T-helper 2 cell treated with Interferon-gamma antibody and Interleukin-4, amounts not matched to agents 5 μg/mL and 100 μg/mL, for 36 hours (primary cell): ENCODE data around the gene ATP8B1.

Experiments used
- DNase-seq: peaks from one replicate; pipeline ENCODE4 v3.0.0; 2021; ENCODE audit warnings: low spot score
- H3K27ac Mint-ChIP-seq: one replicate; pipeline ENCODE4 v1.8.0; 2021; ENCODE audit warnings: mild to moderate bottlenecking, mixed read lengths
- H3K27me3 Mint-ChIP-seq: one replicate; pipeline ENCODE4 v1.8.0; 2021; ENCODE audit warnings: low read depth, mixed read lengths
- H3K36me3 Mint-ChIP-seq: one replicate; pipeline ENCODE4 v1.8.0; 2021; ENCODE audit warnings: low read depth, mixed read lengths
- H3K4me1 Mint-ChIP-seq: one replicate; pipeline ENCODE4 v1.8.0; 2021; ENCODE audit warnings: low read depth, mixed read lengths
- H3K4me3 Mint-ChIP-seq: one replicate; pipeline ENCODE4 v1.8.0; 2022; ENCODE audit warnings: mild to moderate bottlenecking, moderate library complexity, mixed read lengths
- H3K9me3 Mint-ChIP-seq: one replicate; pipeline ENCODE4 v1.8.0; 2021; ENCODE audit warnings: mixed read lengths

Gene ATP8B1

DNA sequence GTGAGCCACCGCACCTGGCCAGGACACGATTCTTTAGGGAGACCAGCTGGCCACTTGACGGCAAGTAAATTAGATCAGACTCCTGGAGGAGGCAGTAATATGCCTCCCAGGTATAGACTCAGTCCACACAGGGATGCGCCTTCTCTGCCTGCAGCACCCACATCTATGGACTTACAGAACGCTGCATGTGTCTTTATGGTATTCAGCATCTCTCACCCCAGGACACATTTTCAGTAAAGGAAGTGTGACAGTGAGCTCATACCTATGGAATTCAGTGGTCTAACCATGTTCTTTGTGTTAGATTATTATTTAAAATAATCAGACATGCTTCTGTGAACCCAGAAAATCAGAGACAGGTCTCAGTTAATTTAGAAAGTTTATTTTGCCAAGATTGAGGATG is 175.6 kb downstream of the ATP8B1 start:
- Mint-ChIP-seq H3K4me3 (no peak overlapping the region), H3K9me3 (no peaks in the 10 kb centered on the region), H3K27me3 (no peaks in the 10 kb centered on the region), H3K27ac (no peak overlapping the region), H3K36me3 (peaks cover 8% of the 10 kb centered on the region), H3K4me1 (peaks cover 8% of the 10 kb centered on the region)
- no peak for DNase-seq

DNA sequence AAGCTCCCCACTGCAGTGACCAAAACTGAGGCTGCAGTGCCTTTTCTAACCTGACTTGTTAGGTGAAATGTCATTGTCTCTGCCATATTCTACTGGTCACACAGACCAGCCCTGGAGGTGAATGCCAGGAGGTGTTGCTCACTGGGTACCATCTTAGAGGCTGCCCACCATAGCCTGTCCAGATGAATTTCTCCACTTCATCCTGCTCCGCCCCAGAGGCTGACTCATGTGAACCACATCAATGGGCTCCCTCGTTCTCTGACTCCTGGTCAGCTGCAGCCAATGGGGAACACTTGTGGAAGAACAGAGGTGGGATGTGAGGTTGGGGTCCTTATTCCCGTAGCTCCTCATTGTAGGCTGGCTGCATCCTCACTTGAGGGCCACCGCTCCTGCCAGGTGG is 178.1 kb downstream of the ATP8B1 start:
- H3K36me3 Mint-ChIP-seq, result peaks cover 10% of the 10 kb centered on the region
- no peak overlapping the region for H3K27ac Mint-ChIP-seq
- no peak overlapping the region for H3K4me3 Mint-ChIP-seq
- peaks cover 7% of the 10 kb centered on the region for H3K4me1 Mint-ChIP-seq
- H3K9me3 Mint-ChIP-seq, result no peaks in the 10 kb centered on the region
- DNase-seq, result no peak
- no peaks in the 10 kb centered on the region for H3K27me3 Mint-ChIP-seq

DNA sequence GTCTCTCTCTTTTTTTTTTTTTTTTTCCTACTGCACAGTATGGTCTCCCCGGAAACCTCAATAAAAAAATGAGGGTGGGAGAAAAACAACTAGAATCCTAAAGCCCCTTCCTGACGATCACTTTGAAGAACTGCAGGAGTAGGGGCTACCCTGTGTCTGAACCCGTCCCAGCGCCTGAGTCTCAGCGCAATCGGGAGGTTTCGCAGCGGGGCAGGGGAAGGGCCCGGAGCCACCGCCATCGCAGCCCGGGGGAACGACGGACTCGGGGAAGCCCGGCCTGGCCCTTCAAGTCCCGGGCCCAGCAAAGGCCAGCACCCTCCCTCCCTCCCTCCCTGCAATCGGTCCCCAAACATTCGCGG is 181.9 kb downstream of the ATP8B1 start:
- Mint-ChIP-seq H3K9me3 (no peaks in the 10 kb centered on the region), H3K36me3 (peaks cover 20% of the 10 kb centered on the region), H3K4me3 (peak overlapping the region; percentile 98), H3K27ac (peak overlapping the region; percentile 99), H3K27me3 (no peaks in the 10 kb centered on the region), H3K4me1 (peaks cover 17% of the 10 kb centered on the region)
- DNase-seq, result no peak

DNA sequence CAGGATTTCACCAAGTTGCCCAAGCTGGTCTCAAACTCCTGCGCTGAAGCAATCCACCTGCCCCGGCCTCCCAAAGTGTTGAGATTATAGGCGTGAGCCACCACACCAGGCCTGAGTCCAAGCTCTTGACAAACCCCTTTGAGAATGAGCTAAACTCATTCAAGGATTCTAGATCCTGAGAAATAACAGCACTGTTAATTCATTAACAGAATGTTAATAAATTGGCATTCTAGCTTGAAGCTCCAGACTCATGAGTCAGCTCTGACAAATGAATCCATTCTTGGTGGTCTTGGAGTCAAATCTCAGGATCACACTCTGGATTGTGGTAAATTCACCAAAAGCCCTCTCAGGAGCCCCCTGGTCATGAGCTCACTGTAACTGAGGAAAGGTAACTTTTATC is 183.2 kb downstream of the ATP8B1 start:
- Mint-ChIP-seq H3K9me3 (no peaks in the 10 kb centered on the region), H3K4me3 (peak overlapping the region; percentile 98), H3K27me3 (no peaks in the 10 kb centered on the region), H3K36me3 (peaks cover 25% of the 10 kb centered on the region), H3K27ac (peak overlapping the region; percentile 99), H3K4me1 (peaks cover 17% of the 10 kb centered on the region)
- DNase-seq, result no peak

DNA sequence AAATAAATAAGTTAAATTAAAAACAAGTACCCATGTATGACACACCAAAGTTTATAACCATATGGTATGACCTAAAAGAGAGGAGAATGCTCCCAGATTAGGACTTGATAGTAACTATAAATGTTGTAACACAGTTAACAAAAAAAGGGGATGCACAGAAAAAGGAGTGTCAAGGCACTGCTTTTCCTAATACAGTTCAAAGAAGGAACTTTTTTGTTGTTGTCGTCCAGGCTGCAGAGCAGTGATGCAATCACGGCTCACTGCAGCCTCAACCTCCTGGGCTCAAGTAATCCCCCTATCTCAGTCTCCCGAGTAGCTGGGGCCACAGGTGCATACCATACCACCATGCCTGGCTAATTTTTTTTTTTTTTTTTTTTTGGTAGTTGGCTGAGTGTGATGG is 184.2 kb downstream of the ATP8B1 start:
- H3K27me3 Mint-ChIP-seq, result no peaks in the 10 kb centered on the region
- no peaks in the 10 kb centered on the region for H3K9me3 Mint-ChIP-seq
- no peak overlapping the region for H3K27ac Mint-ChIP-seq
- no peak for DNase-seq
- H3K4me3 Mint-ChIP-seq, result no peak overlapping the region
- H3K36me3 Mint-ChIP-seq, result peaks cover 27% of the 10 kb centered on the region
- H3K4me1 Mint-ChIP-seq, result peaks cover 17% of the 10 kb centered on the region

DNA sequence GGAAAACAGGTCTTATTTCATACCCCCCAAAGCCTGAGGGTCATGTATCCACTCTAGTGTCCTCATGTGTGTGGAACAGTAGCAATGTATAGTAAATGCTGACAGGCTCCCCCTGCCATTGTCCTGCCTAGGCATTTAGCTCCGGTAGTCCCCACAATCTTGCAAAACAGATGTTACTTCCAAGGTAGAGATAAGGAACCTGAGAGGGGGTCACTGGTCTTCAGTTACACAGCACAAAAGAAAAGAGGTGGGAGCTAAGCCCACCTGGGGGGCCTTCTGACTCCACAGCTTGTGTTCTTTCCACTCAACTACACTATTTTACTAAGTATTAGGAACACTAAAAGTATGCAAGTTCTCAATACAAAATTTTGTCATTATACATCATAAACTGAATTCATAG is 199.2 kb downstream of the ATP8B1 start:
- H3K9me3 Mint-ChIP-seq, result no peaks in the 10 kb centered on the region
- no peak for DNase-seq
- H3K4me3 Mint-ChIP-seq, result no peak overlapping the region
- no peaks in the 10 kb centered on the region for H3K27me3 Mint-ChIP-seq
- H3K4me1 Mint-ChIP-seq, result no peaks in the 10 kb centered on the region
- H3K36me3 Mint-ChIP-seq, result peaks cover 62% of the 10 kb centered on the region
- no peak overlapping the region for H3K27ac Mint-ChIP-seq
